H9 (cell line): Measurements from ENCODE around the gene WDR43. TPM values are rescaled to one million over a fixed set of nuclear protein-coding genes. Genes with fewer than 3 reads are reported as not detected.

Experiments used
- DNase-seq: peaks from one replicate; pipeline ENCODE4 v3.0.0-alpha.2; 2017
- H2AFZ ChIP-seq: one replicate; pipeline ENCODE4 v1.6.1; 2013; ENCODE audit warnings: mild to moderate bottlenecking, low read length, control low read depth, moderate library complexity
- H2AK5ac ChIP-seq: 2 replicates; pipeline ENCODE4 v1.6.1; 2013; ENCODE audit warnings: low read length, control low read depth, mixed read lengths; ENCODE audit not compliant: insufficient read length
- H2BK120ac ChIP-seq: one replicate; pipeline ENCODE4 v1.6.1; 2013; ENCODE audit warnings: low read depth, mild to moderate bottlenecking, low read length, control low read depth, inconsistent platforms; ENCODE audit not compliant: poor library complexity, severe bottlenecking
- H2BK12ac ChIP-seq: 2 replicates; pipeline ENCODE4 v1.6.1; 2013; ENCODE audit warnings: low read length, control low read depth, mixed read lengths, low read depth; ENCODE audit not compliant: insufficient read length
- H2BK15ac ChIP-seq: 2 replicates; pipeline ENCODE4 v1.6.1; 2013; ENCODE audit warnings: low read depth, low read length, control low read depth
- H2BK20ac ChIP-seq: one replicate; pipeline ENCODE4 v1.6.1; 2013; ENCODE audit warnings: low read depth, mild to moderate bottlenecking, low read length, control low read depth, inconsistent platforms; ENCODE audit not compliant: poor library complexity, severe bottlenecking
- H2BK5ac ChIP-seq: 2 replicates; pipeline ENCODE4 v1.6.1; 2013; ENCODE audit warnings: low read length, control low read depth, mixed read lengths; ENCODE audit not compliant: insufficient read length
- H3K14ac ChIP-seq: 2 replicates; pipeline ENCODE4 v1.6.1; 2013; ENCODE audit warnings: low read length, control low read depth; ENCODE audit not compliant: insufficient read depth
- H3K18ac ChIP-seq: 2 replicates; pipeline ENCODE4 v1.6.1; 2013; ENCODE audit warnings: low read depth, mild to moderate bottlenecking, mixed read lengths, low read length, control low read depth; ENCODE audit not compliant: insufficient read length
- H3K23ac ChIP-seq: 2 replicates; pipeline ENCODE4 v1.6.1; 2013; ENCODE audit warnings: low read length, control low read depth, mixed read lengths, low read depth; ENCODE audit not compliant: insufficient read length
- H3K23me2 ChIP-seq: 2 replicates; pipeline ENCODE4 v1.6.1; 2013; ENCODE audit warnings: low read depth, mild to moderate bottlenecking, mixed read lengths, low read length, control low read depth; ENCODE audit not compliant: insufficient read length, poor library complexity, severe bottlenecking
- H3K27ac ChIP-seq: 2 replicates; pipeline ENCODE4 v1.5.1; 2013; ENCODE audit warnings: low read length, control low read depth, mixed read lengths, low read depth; ENCODE audit not compliant: insufficient read length
- H3K27me3 ChIP-seq: 2 replicates; pipeline ENCODE4 v1.6.1; 2013; ENCODE audit warnings: low read length, control low read depth, inconsistent platforms; ENCODE audit not compliant: insufficient read depth
- H3K4ac ChIP-seq: 2 replicates; pipeline ENCODE4 v1.6.1; 2013; ENCODE audit warnings: low read depth, mild to moderate bottlenecking, control low read depth, inconsistent platforms, low read length, moderate library complexity
- H3K4me1 ChIP-seq: 2 replicates; pipeline ENCODE4 v1.6.1; 2013; ENCODE audit warnings: low read length, control low read depth, inconsistent platforms; ENCODE audit not compliant: insufficient read depth
- H3K4me2 ChIP-seq: 2 replicates; pipeline ENCODE4 v1.6.1; 2013; ENCODE audit warnings: low read length, control low read depth, mixed read lengths; ENCODE audit not compliant: insufficient read length, insufficient read depth
- H3K56ac ChIP-seq: 2 replicates; pipeline ENCODE4 v1.6.1; 2013; ENCODE audit warnings: low read depth, mild to moderate bottlenecking, mixed read lengths, low read length, control low read depth; ENCODE audit not compliant: insufficient read length
- H3K79me1 ChIP-seq: 2 replicates; pipeline ENCODE4 v1.6.1; 2013; ENCODE audit warnings: low read depth, mild to moderate bottlenecking, moderate library complexity, low read length, control low read depth, inconsistent platforms; ENCODE audit not compliant: insufficient read depth, poor library complexity, severe bottlenecking
- H3K79me2 ChIP-seq: 2 replicates; pipeline ENCODE4 v1.6.1; 2013; ENCODE audit warnings: low read length, control low read depth, inconsistent platforms; ENCODE audit not compliant: insufficient read depth
- H3K9ac ChIP-seq: 2 replicates; pipeline ENCODE4 v1.6.1; 2013; ENCODE audit warnings: low read length, control low read depth, mixed read lengths; ENCODE audit not compliant: insufficient read length; ENCODE audit errors: extremely low read depth
- H3K9me3 ChIP-seq: one replicate; pipeline ENCODE4 v1.6.1; 2013; ENCODE audit warnings: low read depth, low read length, inconsistent platforms; ENCODE audit not compliant: control insufficient read depth
- H3T11ph ChIP-seq: one replicate; pipeline ENCODE4 v1.6.1; 2013; ENCODE audit warnings: mild to moderate bottlenecking, low read length, control low read depth, inconsistent platforms
- H4K20me1 ChIP-seq: one replicate; pipeline ENCODE4 v1.6.1; 2013; ENCODE audit not compliant: control insufficient read depth, insufficient read length, insufficient read depth
- H4K5ac ChIP-seq: 2 replicates; pipeline ENCODE4 v1.6.1; 2013; ENCODE audit warnings: low read depth, mild to moderate bottlenecking, mixed read lengths, low read length, control low read depth; ENCODE audit not compliant: insufficient read length
- H4K8ac ChIP-seq: replicated peaks from 2 replicates; pipeline ENCODE4 v1.6.1; 2013; ENCODE audit warnings: low read length, control low read depth, mixed read lengths, low read depth; ENCODE audit not compliant: insufficient read length
- H4K91ac ChIP-seq: 2 replicates; pipeline ENCODE4 v1.6.1; 2013; ENCODE audit warnings: low read depth, mild to moderate bottlenecking, moderate library complexity, mixed read lengths, low read length, control low read depth; ENCODE audit not compliant: insufficient read length
- H3K27ac Mint-ChIP-seq, 3 experiments: 2 replicates in 2 of 3; 3 replicates in 1 of 3; pipeline ENCODE4 v1.8.0; 2020 to 2021; ENCODE audit warnings: mixed read lengths in 3 of 3, mild to moderate bottlenecking in 1 of 3, moderate library complexity in 1 of 3
- H3K27me3 Mint-ChIP-seq: 2 replicates; pipeline ENCODE4 v1.8.0; 2021; ENCODE audit warnings: low read depth, mild to moderate bottlenecking, moderate library complexity, mixed read lengths
- H3K36me3 Mint-ChIP-seq, 3 experiments: 2 replicates in 2 of 3; 3 replicates in 1 of 3; pipeline ENCODE4 v1.8.0; 2020 to 2021; ENCODE audit warnings: low read depth in 3 of 3, mixed read lengths in 3 of 3; ENCODE audit not compliant: insufficient read depth in 1 of 3
- H3K4me1 Mint-ChIP-seq, 2 experiments: 2 replicates each; pipeline ENCODE4 v1.8.0; 2020; ENCODE audit warnings: mixed read lengths in 2 of 2
- H3K4me3 Mint-ChIP-seq, 2 experiments: 2 replicates in 1 of 2; 3 replicates in 1 of 2; pipeline ENCODE4 v1.8.0; 2020 to 2021; ENCODE audit warnings: mild to moderate bottlenecking in 2 of 2, mixed read lengths in 2 of 2, moderate library complexity in 1 of 2
- H3K9me3 Mint-ChIP-seq, 2 experiments: 2 replicates in 1 of 2; 3 replicates in 1 of 2; pipeline ENCODE4 v1.8.0; 2020; ENCODE audit warnings: mild to moderate bottlenecking in 2 of 2, mixed read lengths in 2 of 2, moderate library complexity in 1 of 2
- CTCF ChIP-seq: fragments of 200-600 bp; sonication (generic); conservative IDR thresholded peaks from 3 replicates; pipeline ENCODE4 v1.8.0; 2021; ENCODE audit warnings: antibody characterized with exemption, mild to moderate bottlenecking
- WGBS: extraction: QIAGEN DNeasy Blood & Tissue Kit; methylation state at CpG from one replicate; pipeline ENCODE4 v1.1.7; 2013; ENCODE audit warnings: missing lambda C conversion rate, low lambda C conversion rate, mixed read lengths; ENCODE audit not compliant: insufficient read length; ENCODE audit errors: extremely low coverage; 5-methylcytosine and 5-hydroxymethylcytosine counted together
- total RNA-seq: library from RNA; stranded (reverse); gene quantifications from 2 replicates; pipeline ENCODE4 v1.2.1, GENCODE V29; 2021

WDR43 gene
- total RNA-seq, 1 experiment from 2014 or later = 186 TPM

- H3K27me3 Mint-ChIP-seq = no peaks in the 10 kb centered on the region; the same call in 1 of the 2 replicates
- Histone ChIP-seq H3K14ac (no peak overlapping the region), H2BK12ac (no peak overlapping the region), H3K23ac (no peak overlapping the region), H4K5ac (no peak overlapping the region), H3K9ac (no peak overlapping the region), H3K4ac (no peak overlapping the region), H2BK120ac (no peak overlapping the region), H4K8ac (no peak overlapping the region), H3K9me3 (no peaks in the 10 kb centered on the region), H3K27ac (no peak overlapping the region), H2BK15ac (no peak overlapping the region), H2BK5ac (no peak overlapping the region), H3K4me1 (no peaks in the 10 kb centered on the region), H3K4me2 (no peak overlapping the region), H4K20me1 (no peaks in the 10 kb centered on the region), H3K27me3 (no peaks in the 10 kb centered on the region), H3K79me1 (no peaks in the 10 kb centered on the region), H2BK20ac (no peak overlapping the region), H4K91ac (no peak overlapping the region), H3K23me2 (no peaks in the 10 kb centered on the region), H3K79me2 (no peaks in the 10 kb centered on the region), H3K56ac (no peak overlapping the region), H3K18ac (no peak overlapping the region), H3T11ph (no peak overlapping the region), H2AK5ac (no peak overlapping the region), H2AFZ (no peak overlapping the region)
- TF ChIP-seq CTCF = no peak
- H3K4me1 Mint-ChIP-seq = peaks cover 4 to 5% of the 10 kb centered on the region in 2 experiments; a peak in 3 of 4 replicates
- no peaks in the 10 kb centered on the region for H3K36me3 Mint-ChIP-seq
- no peak for DNase-seq
- H3K4me3 Mint-ChIP-seq = no peak overlapping the region
- WGBS = no CpG with 5 or more reads among the region's 3 CpGs
- H3K9me3 Mint-ChIP-seq = no peaks in the 10 kb centered on the region
- no peak overlapping the region for H3K27ac Mint-ChIP-seq
Observed at GRCh38 chr2:28980368-28981015, 86.0 kb downstream of the WDR43 start.
